NCI-H526 treated with DMSO at 0.1 percent for 48 hours (cell line): Measurements from ENCODE around the gene TOMM5.

ENCODE experiments used
- DNase-seq: peaks from one replicate; lab custom pipeline; 2025; lab: John Stamatoyannopoulos, UW

The TOMM5 gene

DNA sequence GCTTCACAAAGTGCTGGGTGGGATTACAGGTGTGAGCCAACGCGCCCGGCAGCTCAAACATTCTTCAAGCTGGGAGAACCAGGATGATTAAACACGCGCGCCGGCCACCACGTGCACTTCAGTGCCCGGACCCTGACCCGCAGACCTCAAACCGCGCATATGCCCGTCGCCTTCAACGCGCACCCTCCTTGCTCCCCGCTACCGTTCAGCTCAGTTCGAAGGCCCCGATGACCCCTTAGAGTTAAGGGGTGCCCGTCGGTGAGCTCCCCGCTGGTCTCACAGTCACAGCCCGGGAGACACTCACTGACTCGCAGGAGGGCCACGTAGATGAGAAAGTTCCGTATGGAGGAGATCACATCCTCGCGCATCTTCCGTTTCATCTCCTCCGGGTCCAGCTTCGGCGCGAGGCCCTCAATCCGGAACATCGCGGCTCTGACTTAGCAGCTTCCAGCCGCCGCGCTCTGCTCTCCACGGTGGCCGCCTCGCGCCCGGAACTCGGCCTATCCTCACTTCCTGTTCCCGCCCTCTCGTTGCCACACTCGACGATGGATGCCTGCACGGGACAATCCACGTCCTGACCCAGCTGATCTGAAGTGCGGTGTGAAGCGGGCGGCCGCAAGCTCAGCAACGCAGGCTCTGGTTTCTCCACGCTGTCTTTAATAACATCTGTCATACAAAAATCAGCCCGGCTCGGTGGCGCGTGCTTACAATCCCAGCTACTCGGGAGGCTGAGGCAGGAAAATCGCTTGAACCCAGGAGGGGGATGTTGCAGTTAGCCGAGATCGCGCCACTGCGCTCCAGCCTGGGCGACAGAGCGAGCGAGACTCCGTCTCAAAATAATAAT, at the start of gene TOMM5:
Gene TOMM5, minus strand, starts transcription at position 490 of the 844 bp plus-strand sequence. Its CDS starts 65 bp downstream, at position 425.
- DNase-seq = peak; percentile 86

- DNase-seq = no peak
Measured at GRCh38 chr9:37641331-37641730, 48.9 kb upstream of the TOMM5 start.

DNA sequence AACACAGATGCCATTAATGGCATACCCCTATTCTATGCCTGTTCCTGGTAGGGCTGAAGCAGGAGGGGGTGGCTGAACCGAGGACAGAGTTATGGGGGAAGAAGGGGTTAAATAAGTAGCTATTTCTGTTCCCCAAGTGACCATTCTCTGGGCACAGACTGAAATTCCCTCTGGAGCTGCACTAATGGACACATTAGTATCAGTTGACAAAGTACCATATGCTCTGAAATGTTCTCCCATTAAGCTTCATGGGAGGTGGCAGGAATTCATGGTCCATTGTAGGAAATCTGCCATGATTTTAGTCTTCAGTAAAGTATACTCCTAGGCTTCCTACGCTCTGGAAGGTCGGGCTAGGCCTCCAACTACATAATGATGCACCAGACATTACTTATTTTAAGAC, 47.8 kb upstream of the TOMM5 start:
- no peak for DNase-seq

DNA sequence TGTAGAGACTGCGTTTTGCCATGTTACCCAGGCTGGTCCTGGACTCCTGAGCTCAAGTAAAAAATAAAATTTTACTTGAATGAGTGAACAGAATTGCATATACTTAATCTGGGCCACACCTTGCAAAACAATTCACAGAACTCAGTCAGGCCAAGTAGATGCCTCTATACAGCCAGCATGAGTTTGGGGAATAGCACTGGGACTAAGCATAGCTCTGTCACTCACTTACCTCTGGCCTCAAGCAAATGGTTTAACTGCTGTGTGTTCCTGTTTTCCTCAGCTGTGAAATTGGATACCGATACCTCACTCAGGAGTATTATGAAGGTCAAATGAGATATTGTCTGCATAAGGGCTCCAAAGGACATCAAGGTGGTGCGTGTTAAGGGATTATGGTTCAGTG, 47.4 kb upstream of the TOMM5 start:
- no peak for DNase-seq

DNA sequence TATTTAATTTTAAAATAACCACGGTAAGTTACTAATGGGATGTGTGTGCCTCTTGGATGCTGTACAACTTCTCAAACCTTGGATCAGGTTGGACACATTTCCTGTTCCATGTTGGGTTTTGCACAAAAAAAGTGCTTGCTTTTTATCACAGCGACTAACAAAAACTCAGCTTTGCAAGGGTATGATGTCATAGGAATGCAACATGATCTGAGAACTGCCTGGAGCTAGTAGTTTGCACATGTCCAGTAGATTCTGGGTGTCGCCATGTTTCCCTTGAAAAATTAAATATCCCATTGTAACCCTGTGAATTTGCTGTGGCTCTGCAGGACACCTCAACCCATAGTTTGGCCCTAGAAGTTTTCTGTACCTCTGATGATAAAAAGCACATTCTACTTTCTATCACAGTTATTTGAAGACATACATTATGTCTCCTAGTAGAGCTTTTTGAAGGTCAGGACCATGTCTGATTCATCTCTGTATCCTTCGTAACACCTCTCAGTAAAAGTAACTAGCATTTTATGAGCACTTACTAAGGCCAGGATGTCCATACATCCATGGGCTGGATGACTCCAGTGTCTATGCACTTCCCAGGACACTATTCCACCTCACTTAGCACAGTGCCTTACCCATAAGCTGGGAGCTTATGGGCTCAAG, 46.8 kb upstream of the TOMM5 start:
- DNase-seq = no peak

DNA sequence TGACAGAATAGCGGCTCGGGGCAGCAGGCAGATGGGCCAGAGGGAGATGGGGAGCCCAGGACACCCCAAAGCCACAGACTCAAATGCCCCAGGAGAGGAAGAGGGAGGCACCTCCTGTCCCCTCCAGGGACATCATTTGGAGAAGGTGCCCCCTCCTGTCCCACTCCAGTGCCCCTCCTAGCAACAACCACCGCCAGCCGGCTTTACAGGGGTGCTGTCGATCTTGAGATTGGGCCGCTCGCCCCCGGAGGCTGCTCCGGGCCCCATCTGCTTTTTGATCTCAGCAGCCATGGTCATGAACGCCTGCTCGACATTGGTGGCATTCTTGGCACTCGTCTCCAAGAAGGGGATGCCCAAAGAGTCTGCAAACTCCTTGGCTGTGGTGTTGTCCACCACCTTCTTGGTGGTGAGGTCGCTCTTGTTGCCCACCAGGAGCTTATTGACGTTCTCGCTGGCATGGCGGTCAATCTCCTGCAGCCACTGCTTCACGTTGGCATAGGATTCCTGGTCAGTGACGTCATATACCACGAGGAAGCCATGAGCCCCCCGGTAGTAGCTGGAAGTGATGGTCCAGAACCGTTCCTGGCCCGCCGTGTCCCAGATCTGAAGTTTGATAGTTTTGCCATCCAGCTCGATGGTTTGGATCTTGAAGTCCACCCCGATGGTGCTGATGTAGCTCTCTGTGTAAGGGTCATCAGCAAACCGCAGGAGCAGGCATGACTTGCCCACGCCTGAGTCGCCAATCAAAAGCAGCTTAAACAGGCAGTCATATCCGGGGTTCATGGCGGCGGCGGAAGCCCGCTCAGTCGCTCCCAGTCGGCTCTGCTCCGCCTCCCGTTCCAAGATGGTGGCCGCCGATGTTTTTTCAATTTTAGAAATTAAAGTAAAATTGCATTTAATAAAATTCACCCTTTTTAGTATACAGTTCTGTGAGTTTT, 44.4 kb upstream of the TOMM5 start:
- no peak for DNase-seq

GRCh38 chr9:37635808-37636207, 43.4 kb upstream of the TOMM5 start:
- no peak for DNase-seq

- no peak for DNase-seq
Measured at GRCh38 chr9:37632479-37632878, 40.1 kb upstream of the TOMM5 start.

DNA sequence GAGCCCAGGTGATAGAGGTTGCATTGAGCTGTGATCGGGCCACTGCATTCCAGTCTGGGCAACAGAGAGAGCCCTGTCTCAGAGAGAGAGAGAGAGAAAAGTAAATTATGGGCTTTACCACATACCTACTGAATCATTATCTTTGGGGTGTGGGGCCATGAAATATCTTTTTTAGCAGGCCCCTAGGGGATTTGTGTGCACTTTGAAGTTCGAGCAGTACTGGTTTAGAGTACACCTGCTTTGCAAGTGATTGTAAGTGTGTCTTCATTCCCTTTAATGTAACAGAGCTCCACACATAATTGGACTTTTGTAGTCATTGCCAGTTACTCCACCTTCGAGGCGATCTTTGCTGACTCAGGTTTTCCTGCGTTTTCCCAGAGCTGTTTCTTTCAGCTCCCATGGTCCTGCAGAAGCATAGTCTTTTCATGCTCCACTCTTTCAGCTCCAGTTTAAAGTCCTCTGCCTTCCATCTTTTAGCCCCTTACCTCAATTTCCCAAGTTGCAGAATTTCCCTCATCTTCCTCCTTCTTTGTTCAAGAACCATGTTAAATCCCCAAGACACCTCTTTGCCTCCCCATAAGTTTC, 34.4 kb upstream of the TOMM5 start:
- no peak for DNase-seq

DNA sequence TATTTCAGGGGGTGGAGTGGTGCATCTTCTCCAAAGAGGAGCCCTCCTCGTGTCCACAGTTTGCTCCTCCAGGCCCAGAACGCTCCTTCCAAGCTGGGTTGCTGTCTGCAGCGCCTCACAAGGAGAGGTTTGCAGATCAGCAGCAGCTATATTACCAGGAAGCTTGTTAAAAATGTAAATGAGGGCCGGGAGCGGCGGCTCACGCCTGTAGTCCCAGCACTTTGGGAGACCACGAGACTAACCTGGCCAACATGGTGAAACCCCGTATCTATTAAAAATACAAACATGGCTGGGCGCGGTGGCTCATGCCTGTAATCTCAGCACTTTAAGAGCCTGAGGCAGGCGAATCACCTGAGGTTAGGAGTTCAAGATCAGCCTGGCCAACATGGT, 33.4 kb upstream of the TOMM5 start:
- DNase-seq = no peak

DNA sequence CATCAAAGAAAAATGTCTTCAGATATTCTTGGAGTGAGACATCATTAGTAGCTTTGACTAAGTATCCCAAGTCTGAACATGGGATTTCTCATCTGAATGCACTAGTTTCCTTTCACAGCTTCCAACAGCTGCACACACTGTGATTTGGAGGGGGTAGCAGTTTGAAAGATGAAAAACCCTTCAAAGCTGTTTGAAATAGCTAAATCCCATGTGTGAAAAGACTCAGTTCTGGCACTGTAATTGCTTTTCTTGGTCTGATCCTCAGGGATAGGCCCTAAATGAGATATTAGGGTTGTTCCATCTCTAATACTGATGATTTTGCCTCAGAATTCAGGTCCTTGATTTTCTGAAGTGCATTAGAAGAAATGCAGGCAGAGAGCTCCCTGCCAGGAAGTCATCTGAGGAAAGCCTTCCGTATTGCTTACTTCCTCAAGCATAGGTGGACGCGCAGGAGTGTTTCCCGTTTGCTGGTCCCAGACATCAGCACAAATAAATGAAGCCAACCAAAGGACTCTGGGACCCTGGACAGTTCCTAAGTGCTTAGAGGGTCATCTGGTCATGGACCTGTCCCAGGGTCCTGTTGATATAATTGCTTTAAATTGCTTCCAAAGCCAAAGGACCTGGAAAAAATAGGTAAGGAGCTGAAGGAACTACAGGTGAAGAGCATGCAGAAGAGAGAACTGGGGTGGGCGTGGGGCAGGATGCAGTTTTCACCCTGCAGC, 32.8 kb upstream of the TOMM5 start:
- no peak for DNase-seq

DNA sequence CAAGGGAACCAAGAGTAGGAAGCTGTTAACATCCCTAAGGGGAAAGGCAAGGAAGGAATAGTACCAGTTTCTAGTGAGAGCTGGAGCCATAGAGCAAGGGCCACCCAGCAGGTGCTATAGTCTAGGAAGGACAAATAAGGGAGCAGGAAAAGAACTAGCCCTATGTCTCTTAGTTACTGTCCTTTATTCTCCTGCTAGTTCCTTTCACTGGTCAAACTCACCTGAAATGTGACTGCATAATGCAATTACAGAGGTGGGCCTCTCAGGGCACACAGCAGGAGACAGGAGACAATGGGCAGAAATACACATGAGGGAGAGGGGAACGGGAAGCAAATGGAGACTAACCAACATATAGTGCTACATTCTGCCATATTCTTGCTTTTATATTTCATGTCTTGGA, 31.7 kb upstream of the TOMM5 start:
- no peak for DNase-seq

DNA sequence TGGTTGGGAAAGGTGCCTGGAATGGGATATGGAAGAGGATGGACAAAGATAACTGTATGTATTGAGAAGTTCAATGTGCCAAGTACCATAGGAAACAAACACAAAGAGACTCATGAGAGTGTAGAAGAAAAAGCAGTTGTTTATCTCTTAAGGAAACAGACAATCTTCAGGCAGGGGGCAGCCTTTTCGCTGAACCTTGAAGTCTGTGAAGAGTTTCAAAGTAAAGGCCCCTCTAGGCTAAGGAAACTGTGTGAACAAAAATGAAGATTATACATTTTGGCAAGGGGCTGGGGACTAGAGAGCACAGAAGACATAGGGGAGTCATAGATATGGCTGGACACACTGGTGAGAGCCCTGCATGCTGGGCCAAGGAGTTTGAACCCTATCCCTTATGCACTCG, 30.9 kb upstream of the TOMM5 start:
- no peak for DNase-seq

DNA sequence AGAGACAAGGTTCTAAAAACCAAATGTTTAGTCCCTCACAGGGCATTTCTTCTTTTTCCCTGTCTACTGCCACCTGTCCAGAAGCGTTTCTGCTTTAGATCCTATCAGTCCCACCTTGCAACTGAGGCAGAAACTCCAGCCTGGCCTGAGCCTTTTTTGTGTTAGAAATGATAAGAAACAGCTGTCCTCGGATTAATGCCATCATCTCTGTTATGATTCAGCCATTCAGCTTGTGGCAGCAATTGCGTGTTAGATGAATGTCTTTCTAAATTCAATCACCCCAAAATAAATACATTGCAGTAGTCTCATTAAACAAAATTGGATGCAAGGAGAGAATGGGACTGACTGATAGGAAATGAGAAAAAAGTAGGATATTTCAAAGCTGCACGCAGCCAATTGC, 30.1 kb upstream of the TOMM5 start:
- no peak for DNase-seq

- DNase-seq = no peak
Measured at GRCh38 chr9:37621273-37622121, 29.1 kb upstream of the TOMM5 start.

- DNase-seq = no peak
Measured at GRCh38 chr9:37620396-37620795, 28.0 kb upstream of the TOMM5 start.

GRCh38 chr9:37619806-37620205, 27.4 kb upstream of the TOMM5 start:
- no peak for DNase-seq

GRCh38 chr9:37618817-37619216, 26.4 kb upstream of the TOMM5 start:
- DNase-seq = no peak

GRCh38 chr9:37617832-37618231, 25.4 kb upstream of the TOMM5 start:
- DNase-seq = no peak

GRCh38 chr9:37617161-37617560, 24.8 kb upstream of the TOMM5 start:
- DNase-seq = no peak

DNA sequence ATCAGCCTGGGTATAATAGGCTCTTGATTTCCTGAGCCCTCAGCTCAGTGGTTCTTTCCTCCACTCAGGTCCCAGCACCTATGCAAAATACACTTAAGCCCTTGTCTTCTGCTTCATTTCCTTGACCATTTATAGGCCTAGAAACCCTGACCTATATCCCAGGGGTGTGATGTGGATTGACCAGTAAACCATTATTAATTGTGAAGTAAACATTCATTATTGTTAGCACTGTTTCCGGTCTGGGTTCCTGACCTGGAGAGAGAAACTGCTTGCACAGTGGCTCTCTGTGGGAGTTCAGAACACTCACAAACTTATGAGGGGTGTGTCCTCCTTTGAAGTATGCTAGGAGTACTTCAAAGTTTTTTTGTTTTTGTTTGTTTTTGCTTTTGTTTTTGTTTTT, 19.6 kb upstream of the TOMM5 start:
- DNase-seq = no peak
